GM12873 (cell line): ENCODE data around the gene AGL.

Experiments
- CTCF ChIP-seq: IDR thresholded peaks from 2 replicates; pipeline ENCODE4 v1.5.1; 2012; ENCODE audit warnings: low read depth, mild to moderate bottlenecking, moderate library complexity, low read length, control low read depth; ENCODE audit not compliant: insufficient read depth; ENCODE audit errors: missing control alignments

The AGL gene

GRCh38 chr1:99843760-99844159 is 6.4 kb upstream of the AGL start:
- no peak for TF ChIP-seq CTCF

GRCh38 chr1:99849413-99849743 is 783 bp upstream of the AGL start:
- no peak for TF ChIP-seq CTCF

- TF ChIP-seq CTCF: no peak
Measured at GRCh38 chr1:99850459-99851291, 514 bp downstream of the AGL start.

- no peak for TF ChIP-seq CTCF
Measured at GRCh38 chr1:99851850-99852454, 1.8 kb downstream of the AGL start.

- TF ChIP-seq CTCF: no peak
Measured at GRCh38 chr1:99852648-99853047, 2.5 kb downstream of the AGL start.

GRCh38 chr1:99855914-99856450 is 5.8 kb downstream of the AGL start:
- no peak for TF ChIP-seq CTCF

GRCh38 chr1:99858286-99858685 is 8.1 kb downstream of the AGL start:
- TF ChIP-seq CTCF: no peak
